SH-SY5Y (cell line): ENCODE data around the gene MAGEA1.

Experiments used
- GATA2 ChIP-seq: IDR thresholded peaks from 2 replicates; pipeline ENCODE4 v1.6.1; 2011; ENCODE audit warnings: mild to moderate bottlenecking, low read depth, low read length
- GATA3 ChIP-seq: IDR thresholded peaks from 2 replicates; pipeline ENCODE4 v1.6.1; 2011; ENCODE audit warnings: low read depth, mild to moderate bottlenecking, low read length, moderate library complexity

DNA sequence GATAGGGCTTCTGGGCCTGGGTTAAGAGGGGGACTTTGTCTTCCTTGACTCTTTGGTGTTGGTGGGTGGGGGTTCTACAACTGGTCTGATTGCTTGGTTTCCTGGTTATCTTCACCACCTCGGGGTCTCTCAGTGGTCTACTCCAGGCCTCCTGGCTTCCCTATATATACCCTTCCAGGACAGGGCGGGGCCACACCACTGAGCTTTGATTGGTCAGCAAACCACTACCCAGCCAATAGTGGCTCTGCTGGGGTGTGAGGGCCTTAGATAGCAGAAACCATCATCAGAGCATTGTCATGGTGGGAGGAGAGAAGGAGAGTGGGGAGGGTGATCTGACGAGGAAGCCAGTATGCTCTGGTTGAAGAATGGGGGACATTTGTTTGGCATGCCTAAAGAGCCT lies 14.4 kb upstream of the MAGEA1 start:
- TF ChIP-seq GATA3 (no peak), GATA2 (no peak)
